GM21367 (cell line): ENCODE results near the gene ADGRE3.
A peak's percentile ranks its signal among the peaks of the same experiment; 100 is the strongest.
"Not testable (repeated sequence)": the region's sequence is repeated elsewhere in the genome, so short reads cannot be mapped to it uniquely, and the experiment has no call there.

Source experiments
- ATAC-seq: cut with Tn5 transposase; IDR thresholded peaks from one replicate; pipeline ENCODE4 v1.9.1; 2021; ENCODE audit not compliant: unreplicated experiment

ADGRE3 gene

DNA sequence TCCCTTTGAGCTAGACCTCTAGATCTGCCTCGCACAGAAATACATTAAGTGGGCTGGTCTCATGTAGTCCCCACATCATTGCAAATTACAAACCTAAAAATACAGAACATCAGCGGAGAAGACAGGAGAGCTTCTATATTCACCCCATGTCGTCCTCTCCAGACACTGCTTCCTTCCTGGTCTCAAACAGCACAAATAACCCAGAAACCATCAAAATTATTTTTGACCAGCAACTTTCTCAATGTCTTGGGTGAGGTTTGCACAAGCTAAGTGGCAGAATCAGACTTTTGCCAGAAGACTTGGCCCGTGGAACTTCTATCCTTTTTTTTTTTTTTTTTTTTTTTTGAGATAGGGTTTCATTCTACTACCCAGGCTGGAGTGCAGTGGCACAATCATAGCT lies 63.6 kb downstream of the ADGRE3 start:
- no peak for ATAC-seq

DNA sequence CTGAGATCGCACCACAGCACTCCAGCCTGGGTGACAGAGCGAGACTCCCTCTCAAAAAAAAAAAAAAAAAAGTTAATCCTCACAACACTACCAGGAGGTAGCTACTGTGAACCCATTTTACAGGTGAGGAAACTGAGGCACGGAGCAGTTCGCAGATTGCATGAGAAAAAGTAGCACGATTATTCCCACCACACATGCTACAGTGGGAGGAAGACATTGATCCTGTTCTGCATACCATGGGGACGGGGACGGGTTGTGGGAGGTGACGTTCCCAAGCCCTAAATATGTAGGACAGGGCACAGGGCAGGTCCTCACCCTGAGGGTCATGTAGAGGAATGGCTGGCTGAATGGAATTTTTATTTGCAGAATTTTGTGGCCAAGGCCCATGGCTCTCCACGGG lies 68.0 kb downstream of the ADGRE3 start:
- no peak for ATAC-seq

DNA sequence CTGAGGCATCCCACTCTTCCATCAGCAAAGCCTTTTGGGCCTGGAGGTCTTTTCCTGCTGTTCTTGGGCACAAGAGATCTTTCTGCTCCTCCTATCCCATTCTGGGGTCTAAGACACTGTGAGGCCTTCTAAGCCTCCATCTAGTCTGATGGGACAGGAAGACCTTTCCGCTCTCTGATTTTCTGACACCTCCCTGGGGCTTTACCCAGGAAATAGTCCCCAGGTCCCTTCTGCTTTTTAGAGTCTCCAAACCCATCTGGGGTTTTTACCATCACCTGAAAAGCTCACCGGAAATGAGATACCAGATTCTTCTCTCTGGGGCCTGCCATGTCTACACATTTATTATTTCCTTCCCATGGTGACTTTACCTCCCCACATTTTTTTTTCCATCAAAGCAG lies 70.7 kb downstream of the ADGRE3 start:
- peak; percentile 61 for ATAC-seq

DNA sequence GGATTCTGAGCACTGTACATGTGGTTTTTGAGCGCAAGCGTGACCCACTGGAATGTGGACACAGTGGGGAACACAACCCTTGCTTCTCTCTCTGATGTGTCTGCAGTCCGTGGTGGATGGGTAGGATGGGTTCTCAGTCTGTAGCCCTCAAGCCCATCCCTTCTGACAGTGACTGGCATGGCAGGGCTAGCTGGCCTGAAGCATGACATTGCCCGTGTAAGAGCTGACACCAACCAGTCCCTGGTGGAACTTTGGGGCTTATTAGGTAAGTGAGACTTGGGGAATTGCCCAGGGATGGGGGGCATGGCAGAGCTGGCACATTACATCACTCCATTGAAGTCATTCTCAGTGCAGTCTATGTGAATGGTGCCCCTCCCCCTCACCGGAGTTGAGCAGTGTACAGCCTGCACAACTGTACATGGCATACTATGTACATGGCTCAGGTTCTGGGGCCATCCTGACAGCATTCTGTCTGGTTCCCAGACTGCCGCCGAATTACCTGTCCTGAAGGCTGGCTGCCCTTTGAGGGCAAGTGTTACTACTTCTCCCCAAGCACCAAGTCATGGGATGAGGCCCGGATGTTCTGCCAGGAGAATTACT lies 75.0 kb downstream of the ADGRE3 start:
- ATAC-seq: no peak

DNA sequence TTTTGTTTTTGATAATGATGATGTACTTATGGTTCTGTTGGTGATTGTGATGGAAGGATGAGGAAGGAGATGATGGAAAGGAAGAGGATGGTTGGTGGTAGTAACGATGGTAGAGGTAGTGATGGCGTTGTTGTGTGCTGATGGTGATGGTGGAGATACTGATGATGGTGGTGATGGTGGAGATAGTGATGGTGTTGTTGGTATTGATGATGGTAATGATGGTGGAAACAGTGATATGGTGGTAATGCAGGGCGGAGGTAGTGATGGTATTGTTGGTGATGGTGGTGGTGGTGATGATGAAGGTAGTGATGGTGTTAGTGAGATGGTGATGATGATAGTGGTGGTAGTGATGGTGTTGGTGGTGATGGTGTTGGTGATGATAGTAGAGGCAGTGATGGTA lies 79.1 kb downstream of the ADGRE3 start:
- no peak for ATAC-seq

DNA sequence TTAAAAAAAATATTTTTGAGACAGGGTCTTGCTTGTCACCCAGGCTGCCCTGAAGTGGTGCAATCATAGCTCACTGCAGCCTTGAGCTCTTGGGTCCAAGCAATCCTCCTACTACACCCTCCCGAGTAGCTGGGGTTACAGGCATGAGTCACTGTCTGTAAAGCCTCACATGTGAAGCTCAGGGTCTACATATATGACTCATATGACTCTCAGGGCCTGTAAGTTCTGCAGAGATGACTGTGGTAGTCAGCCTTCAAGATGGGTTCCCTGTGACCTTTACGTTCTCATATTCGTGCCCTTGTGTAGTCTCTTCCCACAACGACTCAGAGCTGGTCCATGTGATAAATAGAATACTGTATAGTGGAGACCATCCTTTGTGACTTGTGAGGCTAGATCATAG lies 85.2 kb downstream of the ADGRE3 start:
- not testable (repeated sequence) for ATAC-seq

DNA sequence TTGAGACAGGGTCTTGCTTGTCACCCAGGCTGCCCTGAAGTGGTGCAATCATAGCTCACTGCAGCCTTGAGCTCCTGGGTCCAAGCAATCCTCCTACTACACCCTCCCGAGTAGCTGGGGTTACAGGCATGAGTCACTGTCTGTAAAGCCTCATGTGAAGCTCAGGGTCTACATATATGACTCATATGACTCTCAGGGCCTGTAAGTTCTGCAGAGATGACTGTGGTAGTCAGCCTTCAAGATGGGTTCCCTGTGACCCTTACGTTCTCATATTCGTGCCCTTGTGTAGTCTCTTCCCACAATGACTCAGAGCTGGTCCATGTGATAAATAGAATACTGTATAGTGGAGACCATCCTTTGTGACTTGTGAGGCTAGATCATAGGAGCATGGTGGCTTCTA lies 89.5 kb downstream of the ADGRE3 start:
- peak; percentile 55 for ATAC-seq

DNA sequence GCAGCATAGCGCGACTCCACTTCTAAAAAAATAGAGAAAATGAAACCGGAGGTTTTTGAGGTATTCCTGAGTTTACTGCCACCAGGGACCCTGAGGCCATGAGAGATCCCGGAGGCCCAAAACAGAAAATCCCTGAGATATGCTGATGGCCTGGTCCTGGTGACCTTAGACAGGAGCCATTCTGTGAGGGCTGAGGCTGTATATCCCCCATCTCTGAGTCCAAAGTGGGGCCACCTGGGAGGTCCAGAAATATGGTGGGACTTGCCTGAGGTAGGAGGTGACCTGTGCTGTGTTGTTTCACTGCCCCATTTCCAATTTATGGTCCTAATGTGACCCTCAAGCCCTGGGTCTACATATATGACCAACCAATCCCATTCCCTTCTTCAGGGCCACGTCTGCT lies 90.3 kb downstream of the ADGRE3 start:
- not testable (repeated sequence) for ATAC-seq

DNA sequence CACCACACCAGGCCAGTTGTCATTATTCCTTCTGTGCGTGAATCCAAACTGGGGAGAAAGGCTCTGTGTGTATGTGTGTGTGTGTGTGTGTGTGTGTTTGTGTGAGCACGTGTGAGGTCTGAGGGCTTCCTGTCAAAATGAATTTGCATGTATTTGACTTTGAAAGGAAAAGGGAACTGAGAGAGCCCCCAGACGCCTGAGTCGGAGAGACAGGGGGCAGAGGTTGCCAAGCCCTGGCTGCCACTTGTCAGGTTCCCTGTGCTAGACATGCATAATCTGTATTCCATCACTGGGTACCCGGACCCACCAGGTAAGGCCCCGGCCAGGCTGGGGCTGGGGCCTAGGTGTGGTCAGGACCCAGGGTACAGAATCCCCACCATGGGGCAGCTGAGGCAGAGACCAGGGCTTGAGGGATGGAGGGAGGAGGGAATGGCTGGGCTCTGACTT lies 91.7 kb downstream of the ADGRE3 start, which contains the start of gene CLEC17A:
TSS of gene CLEC17A (plus strand) at position 191 of the 447 bp plus-strand sequence. CDS start at position 268, 77 bp downstream.
- no peak for ATAC-seq

DNA sequence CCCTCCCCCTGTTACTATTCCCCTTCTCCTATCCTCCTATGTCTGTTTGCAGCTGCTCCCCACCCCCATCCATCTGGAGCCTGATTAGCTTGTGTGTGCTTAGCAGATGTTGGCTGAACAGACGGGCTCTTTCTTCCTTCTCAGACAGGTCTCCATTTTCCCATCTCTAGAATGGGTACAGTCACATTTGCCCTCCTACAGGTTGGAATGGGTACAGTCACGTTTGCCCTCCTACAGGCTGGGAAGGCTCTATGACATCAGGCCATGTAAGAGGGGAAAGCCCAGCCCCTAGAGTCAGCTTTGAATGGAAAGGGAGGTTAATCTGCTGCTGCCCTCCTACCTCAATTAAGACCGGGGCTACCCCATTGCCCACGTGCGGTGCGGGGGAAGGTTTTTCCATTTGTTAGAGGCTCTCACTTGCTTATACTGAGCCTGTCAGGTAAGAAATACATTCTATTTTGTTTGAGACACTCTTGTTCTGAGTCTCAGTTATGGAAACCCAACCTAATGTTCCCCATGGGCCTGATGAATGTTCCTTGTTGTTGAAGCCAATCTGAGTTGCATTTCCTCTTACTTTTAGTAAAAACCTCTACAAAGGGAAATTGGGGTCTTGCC lies 93.9 kb downstream of the ADGRE3 start:
- no peak for ATAC-seq

DNA sequence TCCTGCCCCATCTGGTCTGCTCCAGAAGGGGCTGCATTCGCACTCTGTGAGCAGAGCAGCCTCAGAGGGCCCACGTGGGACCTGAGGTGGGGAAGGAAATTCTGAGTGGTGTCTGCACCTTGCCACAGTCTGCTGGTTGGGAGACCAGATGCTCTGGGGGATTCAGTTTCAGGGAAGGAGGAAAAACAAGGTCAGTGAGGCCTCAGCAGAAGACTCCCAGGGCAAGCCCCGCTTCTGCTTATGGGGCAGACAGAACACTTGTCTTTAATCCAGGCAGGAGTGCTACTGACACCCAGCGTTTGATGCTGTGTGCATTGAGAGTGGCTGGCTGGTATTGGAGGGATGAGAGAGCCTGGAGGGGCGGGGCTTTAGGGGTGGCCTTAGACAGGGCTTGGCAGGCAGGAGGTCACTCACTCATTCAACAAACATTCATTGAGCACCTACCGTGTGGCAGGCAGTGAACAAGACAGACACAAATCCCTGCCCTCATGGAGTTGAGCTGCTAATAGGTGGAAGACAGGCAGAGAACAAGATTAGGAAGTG lies 96.7 kb downstream of the ADGRE3 start:
- ATAC-seq: no peak

DNA sequence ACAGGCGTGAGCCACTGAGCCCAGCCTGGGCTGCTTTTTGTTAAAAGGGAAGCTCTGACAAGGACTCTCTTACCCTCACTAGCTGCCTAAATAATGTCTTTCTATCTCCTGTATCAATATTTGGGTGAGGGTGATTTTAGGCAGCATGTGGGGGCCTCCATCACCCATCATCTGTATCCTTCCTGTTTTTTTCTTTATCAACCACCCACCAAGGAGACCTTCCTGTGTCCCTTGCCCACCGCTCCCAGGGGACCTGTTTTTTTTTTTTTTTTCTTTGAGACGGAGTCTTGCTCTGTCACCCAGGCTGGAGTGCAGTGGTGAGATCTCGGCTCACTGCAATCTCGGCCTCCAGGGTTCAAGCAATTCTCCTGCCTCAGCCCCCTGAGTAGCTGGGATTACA lies 97.4 kb downstream of the ADGRE3 start:
- no peak for ATAC-seq

DNA sequence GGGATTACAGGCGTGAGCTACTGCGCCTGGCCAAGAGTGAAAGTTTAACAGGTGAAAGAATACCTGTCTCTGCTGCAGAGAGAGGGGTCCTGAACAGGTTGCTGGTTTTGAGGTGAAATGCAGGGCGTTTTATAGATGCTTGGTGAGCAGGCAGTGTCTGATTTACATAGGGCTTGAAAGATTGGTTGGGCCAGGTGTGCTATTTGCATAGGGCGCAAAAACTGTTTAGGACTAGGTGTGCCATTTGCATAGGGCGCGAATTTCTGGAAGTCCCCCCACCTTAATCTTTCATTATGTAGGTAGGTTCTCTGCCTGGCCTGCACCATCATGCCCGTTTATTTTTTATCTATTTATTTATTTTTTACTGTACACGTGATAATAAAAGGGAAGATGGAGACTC lies 98.3 kb downstream of the ADGRE3 start:
- no peak for ATAC-seq

DNA sequence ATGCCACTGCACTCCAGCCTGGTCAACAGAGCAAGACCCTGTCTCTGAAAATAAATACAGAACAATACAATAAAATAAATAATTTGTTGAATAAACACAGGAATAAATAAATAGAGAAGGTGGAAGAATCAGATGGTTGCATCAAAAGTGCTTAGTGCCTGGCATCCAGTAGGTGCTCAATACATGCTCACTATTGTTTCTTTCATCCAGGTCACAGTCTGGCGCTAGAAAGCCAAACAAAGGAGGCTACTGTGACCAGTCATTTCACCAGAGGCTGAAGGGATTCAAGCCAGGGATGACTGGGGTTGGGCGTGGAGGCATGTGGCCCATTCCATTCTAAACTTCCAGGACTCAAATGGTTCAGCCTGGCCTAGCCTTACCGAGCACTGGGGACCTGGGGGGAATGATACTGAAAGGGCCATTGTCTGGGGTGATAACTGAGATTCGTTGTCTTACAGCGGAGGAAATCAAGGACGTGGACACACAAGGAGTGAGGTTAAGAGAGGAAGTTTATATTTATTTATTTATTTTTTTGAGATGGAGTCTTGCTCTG lies 99.1 kb downstream of the ADGRE3 start:
- ATAC-seq: no peak

DNA sequence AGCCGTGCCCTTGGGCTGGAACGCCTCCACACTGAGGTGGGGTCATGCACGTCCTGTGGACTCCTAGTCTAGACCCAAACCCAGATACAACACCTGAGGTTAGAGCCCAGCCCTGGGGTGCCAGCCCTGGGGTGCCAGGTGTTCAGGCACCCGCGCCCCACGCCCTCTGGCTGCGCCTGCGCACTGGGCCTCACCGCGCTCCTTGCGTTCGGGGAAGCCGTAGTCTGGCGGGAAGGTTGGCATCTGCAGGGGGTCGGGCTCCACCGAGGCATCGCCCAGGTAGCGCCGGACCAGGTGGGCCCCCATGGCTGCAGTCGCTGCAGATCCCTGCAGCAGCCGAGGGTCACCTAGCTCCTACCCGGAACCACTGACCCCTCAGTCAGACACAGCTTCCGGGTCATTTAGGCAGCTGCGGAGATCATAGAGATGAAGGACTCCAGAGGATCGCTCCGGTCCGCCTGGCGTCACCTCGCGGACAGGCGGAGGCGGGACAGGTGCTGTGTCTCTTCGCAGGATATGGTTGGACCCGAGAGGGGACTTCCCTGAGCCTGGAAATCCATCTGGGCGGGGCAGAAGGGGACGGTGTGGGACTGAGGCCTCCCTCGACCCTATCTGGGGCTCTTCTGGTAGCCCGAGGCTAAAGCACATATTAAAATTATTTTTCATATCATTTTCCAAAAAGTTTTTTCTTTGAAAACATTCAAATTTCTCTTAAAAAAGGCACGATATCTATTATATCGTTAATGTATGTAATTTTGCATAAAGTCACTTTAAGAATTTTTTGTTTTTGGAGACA lies 102.8 kb downstream of the ADGRE3 start, which contains the start of gene NDUFB7:
TSS of gene NDUFB7 (minus strand) at position 372 of the 796 bp plus-strand sequence. CDS start at position 306, 66 bp downstream.
- peak; percentile 74 for ATAC-seq

DNA sequence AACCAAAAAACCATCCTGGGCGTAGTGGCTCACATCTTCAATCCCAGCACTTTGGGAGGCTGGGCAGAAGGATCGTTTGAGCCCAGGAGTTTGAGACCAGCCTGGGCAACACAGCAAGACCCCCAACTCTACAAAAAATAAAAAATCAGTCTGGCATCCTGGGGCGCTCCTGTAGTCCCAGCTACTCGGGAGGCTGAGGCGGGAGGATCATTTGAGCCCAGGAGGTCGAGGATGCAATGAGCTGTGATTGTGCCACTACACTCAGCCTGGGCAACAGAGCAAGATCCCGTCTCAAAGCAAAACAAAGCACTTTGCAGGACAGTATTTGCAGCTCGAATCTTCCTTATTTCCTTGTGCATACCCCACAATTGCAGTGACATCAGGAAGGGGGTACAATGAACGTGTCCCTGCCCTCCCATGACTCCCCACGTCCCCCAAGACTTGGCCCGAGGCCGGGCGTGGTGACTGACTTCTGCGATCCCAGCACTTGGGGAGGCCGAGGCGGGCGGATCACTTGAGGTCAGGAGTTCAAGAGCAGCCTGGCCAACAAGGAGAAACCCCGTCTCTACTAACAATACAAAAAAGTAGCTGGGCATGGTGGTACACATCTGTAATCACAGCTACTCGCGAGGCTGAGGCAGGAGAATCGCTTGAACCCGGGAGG lies 103.6 kb downstream of the ADGRE3 start:
- ATAC-seq: no peak
